LoVo (cell line): ENCODE results near the gene ZNG1C.
"Not testable (repeated sequence)": the region's sequence is repeated elsewhere in the genome, so short reads cannot be mapped to it uniquely, and the experiment has no call there.

ENCODE experiments used
- DNase-seq: peaks from one replicate; pipeline ENCODE4 v3.0.0-alpha.2; 2016; ENCODE audit warnings: low spot score

Gene ZNG1C

GRCh38 chr9:68343242-68343641 lies 101.5 kb downstream of the ZNG1C start:
- DNase-seq, result not testable (repeated sequence)

- not testable (repeated sequence) for DNase-seq
Measured at GRCh38 chr9:68343992-68344391, 102.2 kb downstream of the ZNG1C start.
